ENCODE results near the gene PDE11A. TPM values are rescaled to one million over a fixed set of nuclear protein-coding genes. Genes with fewer than 3 reads are reported as not detected.

The PDE11A gene
- total RNA-seq, 1 donor from 2014 or later: not detected

DNA sequence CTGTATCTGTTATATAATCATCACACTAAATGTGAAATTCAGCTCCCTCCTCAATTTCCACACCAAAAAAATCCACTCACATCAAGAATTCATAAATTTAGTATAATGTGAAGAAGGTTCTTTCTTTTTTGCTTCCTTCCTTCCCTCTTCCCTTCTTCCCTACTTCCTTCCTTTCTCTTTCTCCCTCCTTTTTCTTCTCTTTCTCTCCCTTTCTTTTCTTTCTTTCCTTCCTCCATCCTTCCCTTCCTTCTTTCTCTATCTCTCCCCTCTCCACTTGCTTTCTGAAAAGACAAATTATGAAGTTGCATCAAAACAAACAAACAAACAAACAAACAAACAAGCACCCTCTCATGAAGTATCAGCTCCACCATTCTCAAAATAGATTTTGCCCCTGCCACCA, 290.0 kb downstream of the PDE11A start:
- intact Hi-C loops (cut with micrococcal nuclease): no loop called here
- Mint-ChIP-seq H3K27ac (peak overlapping the region; percentile 26), H3K4me3 (no peak overlapping the region), H3K9me3 (peaks cover 9% of the 10 kb centered on the region), H3K36me3 (ENCODE audit: low read depth) (no peaks in the 10 kb centered on the region), H3K4me1 (peaks cover 22% of the 10 kb centered on the region), H3K27me3 (peaks cover 2% of the 10 kb centered on the region)
- no peak for DNase-seq

DNA sequence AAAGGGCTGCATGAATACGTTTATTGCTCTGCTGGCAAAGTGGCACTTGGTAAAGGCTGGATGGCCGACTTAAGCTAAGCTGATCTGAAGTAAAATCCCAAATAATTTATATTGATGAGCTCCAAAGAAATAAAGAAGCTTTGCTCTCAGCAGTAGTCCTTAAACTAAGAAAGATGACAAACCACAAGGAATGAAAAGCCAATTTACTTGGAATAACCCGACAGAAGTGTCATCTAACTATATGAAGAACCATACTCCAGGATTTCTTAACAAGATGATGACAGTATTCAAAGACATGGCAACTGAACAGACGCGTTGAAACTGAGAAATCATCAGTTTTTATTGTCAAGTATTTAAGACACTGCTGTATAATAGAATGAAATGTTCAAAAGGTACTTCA, 294.1 kb downstream of the PDE11A start:
- H3K27me3 Mint-ChIP-seq: peaks cover 15% of the 10 kb centered on the region
- no peak overlapping the region for H3K4me3 Mint-ChIP-seq
- H3K36me3 Mint-ChIP-seq (ENCODE audit: low read depth): no peaks in the 10 kb centered on the region
- peaks cover 9% of the 10 kb centered on the region for H3K9me3 Mint-ChIP-seq
- intact Hi-C loops (cut with micrococcal nuclease): no loop called here
- no peak for DNase-seq
- peaks cover 7% of the 10 kb centered on the region for H3K4me1 Mint-ChIP-seq
- no peak overlapping the region for H3K27ac Mint-ChIP-seq

DNA sequence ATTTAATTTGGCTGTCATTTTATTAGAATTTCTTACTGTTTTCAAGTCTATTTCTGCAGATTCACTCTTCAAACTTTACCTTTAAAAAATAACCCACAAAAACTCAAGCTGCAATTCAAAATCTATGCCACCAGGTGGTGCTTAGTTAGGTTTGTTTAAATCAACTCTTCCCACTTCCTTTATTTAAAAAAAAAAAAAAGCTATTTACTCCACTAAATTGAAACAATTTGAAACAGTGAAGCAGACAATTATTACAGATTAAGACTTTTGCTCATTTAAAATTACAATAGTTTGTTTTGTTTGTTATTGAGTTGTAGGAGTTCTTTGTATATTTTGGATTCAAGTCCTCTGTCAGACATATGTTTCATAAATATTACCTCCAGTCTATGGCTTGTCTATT, 300.0 kb downstream of the PDE11A start:
- no peaks in the 10 kb centered on the region for H3K9me3 Mint-ChIP-seq
- H3K4me3 Mint-ChIP-seq: no peak overlapping the region
- H3K4me1 Mint-ChIP-seq: no peaks in the 10 kb centered on the region
- no peak overlapping the region for H3K27ac Mint-ChIP-seq
- peak; percentile 63 for DNase-seq
- H3K36me3 Mint-ChIP-seq (ENCODE audit: low read depth): no peaks in the 10 kb centered on the region
- intact Hi-C loops (cut with micrococcal nuclease): no loop called here
- peaks cover 19% of the 10 kb centered on the region for H3K27me3 Mint-ChIP-seq

DNA sequence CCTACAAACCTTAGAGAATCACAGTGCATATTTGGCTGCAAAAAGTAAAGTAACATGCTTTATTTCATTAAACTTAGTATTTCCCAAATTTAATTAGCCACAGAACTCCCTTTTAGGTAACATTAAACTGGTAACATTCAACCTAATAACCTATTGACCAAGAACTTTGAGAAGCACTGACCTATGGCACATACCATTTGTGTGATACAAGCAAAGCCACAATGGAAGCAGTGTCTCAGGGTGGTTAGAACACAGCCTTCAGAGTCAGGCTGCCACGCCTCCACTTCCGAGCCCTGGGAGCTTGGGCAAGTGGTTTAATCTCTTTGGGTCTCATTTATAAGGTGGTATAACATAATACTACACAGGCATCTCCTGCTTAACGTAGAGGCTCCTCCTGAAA, 301.4 kb downstream of the PDE11A start:
- H3K36me3 Mint-ChIP-seq (ENCODE audit: low read depth): no peaks in the 10 kb centered on the region
- intact Hi-C loops (cut with micrococcal nuclease): no loop called here
- no peaks in the 10 kb centered on the region for H3K4me1 Mint-ChIP-seq
- peak; percentile 32 for DNase-seq
- peaks cover 16% of the 10 kb centered on the region for H3K27me3 Mint-ChIP-seq
- H3K9me3 Mint-ChIP-seq: no peaks in the 10 kb centered on the region
- no peak overlapping the region for H3K4me3 Mint-ChIP-seq
- no peak overlapping the region for H3K27ac Mint-ChIP-seq

DNA sequence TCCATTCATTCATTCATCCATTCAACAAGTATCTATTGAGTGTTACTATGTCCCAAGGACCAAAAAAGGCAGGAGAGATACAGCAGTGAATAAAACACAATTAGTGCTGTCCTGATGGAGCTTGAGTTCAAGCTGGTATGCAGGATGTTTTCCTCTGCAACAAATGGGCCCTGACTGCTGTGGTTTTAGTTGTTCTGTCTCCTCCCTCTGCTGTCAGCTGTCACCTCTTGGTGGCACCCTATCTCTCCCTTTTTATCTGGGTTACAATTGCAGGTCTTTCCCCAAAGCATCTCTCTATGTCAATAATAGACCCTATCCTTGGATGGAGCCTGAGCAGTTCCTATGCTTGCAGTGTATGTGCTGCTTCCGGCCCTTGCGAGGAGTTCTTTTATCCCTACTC, 304.8 kb downstream of the PDE11A start:
- Mint-ChIP-seq H3K4me3 (no peak overlapping the region), H3K4me1 (no peaks in the 10 kb centered on the region), H3K27me3 (peaks cover 12% of the 10 kb centered on the region), H3K9me3 (no peaks in the 10 kb centered on the region), H3K27ac (no peak overlapping the region), H3K36me3 (ENCODE audit: low read depth) (no peaks in the 10 kb centered on the region)
- intact Hi-C loops (cut with micrococcal nuclease): loop anchor here (10.0 kb wide), 1 partner anchor 603 kb away; no protein-coding TSS in a partner anchor
- DNase-seq: peak; percentile 59

DNA sequence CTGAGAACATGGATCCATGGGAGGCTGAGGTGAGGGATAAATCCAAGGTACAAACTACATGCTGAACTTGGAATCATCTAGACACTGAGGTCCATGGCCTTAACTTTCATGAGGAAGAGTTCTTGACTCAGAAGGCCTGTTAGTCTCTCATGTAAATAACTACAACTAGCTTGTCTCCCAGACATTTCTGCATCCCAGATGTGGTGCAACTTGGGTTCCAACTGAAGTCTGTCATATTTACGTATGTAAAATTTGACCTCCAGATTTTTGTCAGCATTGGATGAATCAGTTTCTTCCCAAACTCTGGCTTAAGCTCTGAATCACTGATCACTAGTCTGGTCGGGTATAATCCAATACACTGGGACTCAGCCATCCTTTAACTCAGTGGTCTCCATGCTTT, 306.9 kb downstream of the PDE11A start:
- Mint-ChIP-seq H3K27me3 (peaks cover 17% of the 10 kb centered on the region), H3K27ac (no peak overlapping the region), H3K36me3 (ENCODE audit: low read depth) (no peaks in the 10 kb centered on the region), H3K9me3 (no peaks in the 10 kb centered on the region), H3K4me1 (no peaks in the 10 kb centered on the region), H3K4me3 (no peak overlapping the region)
- intact Hi-C loops (cut with micrococcal nuclease): loop anchor here (10.0 kb wide), 1 partner anchor 601 kb away; no protein-coding TSS in a partner anchor
- DNase-seq: no peak

DNA sequence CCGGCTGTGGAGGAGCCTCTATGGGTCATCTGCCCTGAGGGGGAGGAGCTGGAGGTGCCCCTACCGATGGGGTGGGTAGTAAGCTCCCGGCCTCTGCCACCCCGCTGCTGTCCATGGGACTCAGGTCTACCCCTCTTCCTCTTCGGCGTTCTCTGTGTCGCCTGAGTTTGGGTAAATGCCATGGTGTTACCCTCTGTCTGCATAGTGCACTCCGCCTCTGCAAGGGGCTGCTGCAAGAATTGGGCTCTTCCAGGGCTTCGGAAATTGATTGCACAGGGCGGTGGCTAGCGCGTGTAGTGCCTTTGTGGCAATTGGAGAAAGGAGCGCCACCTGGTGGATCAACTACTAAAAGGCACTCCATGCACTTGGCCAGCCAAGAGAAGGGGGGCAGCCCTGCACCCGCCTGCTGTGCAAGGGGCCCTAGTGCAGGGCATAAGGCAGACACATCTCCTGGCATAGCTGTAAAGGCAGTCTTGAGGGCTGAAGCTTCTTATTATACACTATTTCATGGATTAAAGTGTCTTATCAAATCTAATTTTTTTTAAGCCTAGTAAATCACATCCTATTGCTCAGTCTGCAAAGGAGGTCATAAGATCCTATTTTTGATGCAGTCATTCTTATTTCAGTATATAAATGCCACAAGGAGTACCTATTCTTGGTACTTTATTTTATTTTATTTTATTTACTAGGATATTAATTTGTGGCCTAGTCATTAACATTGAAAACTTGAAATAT, 308.9 kb downstream of the PDE11A start:
- peak; percentile 92 for DNase-seq
- Mint-ChIP-seq H3K27ac (no peak overlapping the region), H3K36me3 (ENCODE audit: low read depth) (no peaks in the 10 kb centered on the region), H3K27me3 (peaks cover 25% of the 10 kb centered on the region), H3K4me1 (no peaks in the 10 kb centered on the region), H3K9me3 (no peaks in the 10 kb centered on the region), H3K4me3 (no peak overlapping the region)
- intact Hi-C loops (cut with micrococcal nuclease): loop anchor here (2.0 to 10.0 kb wide), 2 partner anchors 429 to 599 kb away; no protein-coding TSS in a partner anchor

DNA sequence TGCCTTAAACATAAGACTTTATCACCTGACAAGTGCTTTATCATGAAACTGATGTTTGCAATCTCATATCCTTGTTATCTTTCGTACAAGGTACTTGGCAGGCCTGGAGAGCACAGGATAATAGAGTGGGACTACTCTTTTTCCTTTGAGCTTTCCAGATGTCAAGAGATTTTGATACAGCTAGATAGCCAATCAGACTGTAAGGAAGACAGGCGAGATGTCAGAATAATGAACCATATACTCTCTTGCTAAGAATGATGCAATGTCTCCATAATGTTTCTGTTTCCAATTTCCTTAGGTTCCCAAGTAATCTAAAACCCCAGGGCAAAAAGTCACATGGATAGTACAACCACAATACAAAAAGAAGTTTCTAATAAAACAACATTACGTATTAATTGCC, 313.1 kb downstream of the PDE11A start:
- no peak for DNase-seq
- no peak overlapping the region for H3K4me3 Mint-ChIP-seq
- H3K27ac Mint-ChIP-seq: no peak overlapping the region
- intact Hi-C loops (cut with micrococcal nuclease): no loop called here
- H3K36me3 Mint-ChIP-seq (ENCODE audit: low read depth): no peaks in the 10 kb centered on the region
- H3K4me1 Mint-ChIP-seq: no peaks in the 10 kb centered on the region
- peaks cover 36% of the 10 kb centered on the region for H3K27me3 Mint-ChIP-seq
- H3K9me3 Mint-ChIP-seq: no peaks in the 10 kb centered on the region

DNA sequence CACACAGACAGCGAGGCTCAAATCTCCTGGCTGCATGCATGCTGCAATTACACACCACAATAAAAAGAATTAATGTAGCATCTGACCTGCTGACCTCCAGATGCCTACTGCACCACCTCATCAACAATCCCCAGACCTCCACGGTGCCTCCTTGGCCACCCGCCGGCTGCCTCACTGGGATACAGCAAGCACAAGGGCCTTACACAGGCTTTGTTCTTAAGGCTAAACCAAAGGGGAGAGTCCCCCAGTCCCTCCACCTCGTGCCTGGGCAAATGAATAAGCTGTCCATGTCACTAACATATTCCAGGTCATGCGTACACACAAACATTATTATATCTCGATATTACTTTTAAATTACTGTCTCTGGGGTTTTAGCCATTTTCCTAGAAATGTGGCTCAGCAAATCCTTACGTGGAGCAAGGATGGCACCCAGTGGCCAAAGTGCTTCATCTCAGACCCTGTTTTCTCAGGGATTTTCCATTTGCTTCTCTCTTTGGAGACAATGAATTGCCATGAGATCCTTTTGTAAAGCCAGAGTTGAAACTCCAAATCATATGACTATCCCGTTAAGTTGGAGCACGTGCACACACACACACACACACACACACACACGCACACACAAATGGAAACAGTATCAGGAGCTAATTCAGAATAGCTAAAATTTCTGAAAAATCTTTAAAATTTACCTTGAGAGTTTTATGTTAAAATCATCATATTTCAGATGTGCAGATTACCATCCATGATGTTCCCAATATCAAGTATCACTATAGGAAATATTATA, 313.8 kb downstream of the PDE11A start:
- Mint-ChIP-seq H3K27ac (no peak overlapping the region), H3K4me3 (no peak overlapping the region), H3K4me1 (no peaks in the 10 kb centered on the region), H3K27me3 (peaks cover 36% of the 10 kb centered on the region), H3K9me3 (no peaks in the 10 kb centered on the region), H3K36me3 (ENCODE audit: low read depth) (no peaks in the 10 kb centered on the region)
- no peak for DNase-seq
- intact Hi-C loops (cut with micrococcal nuclease): no loop called here

DNA sequence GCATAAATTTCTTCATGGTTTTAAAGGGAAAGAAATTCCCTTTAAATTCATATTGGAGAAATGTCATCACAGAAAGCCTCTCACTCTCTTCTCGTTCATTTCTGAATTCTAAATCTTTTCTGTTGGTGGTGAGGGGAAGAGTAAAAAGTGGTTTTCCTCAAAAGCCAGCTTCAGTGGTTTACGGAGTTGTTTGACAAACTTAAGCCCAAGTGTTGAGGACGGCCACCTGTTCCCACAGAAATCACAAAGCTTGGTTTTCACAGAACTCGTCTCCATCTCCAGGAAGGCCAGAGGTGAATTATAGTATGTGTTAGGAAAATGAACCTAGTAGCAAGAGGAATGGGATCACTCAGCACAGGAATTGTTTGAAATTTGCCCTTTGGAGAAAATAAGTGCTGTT, 316.2 kb downstream of the PDE11A start:
- H3K36me3 Mint-ChIP-seq (ENCODE audit: low read depth): no peaks in the 10 kb centered on the region
- DNase-seq: no peak
- H3K27ac Mint-ChIP-seq: no peak overlapping the region
- H3K9me3 Mint-ChIP-seq: no peaks in the 10 kb centered on the region
- H3K4me3 Mint-ChIP-seq: no peak overlapping the region
- intact Hi-C loops (cut with micrococcal nuclease): no loop called here
- H3K27me3 Mint-ChIP-seq: peaks cover 36% of the 10 kb centered on the region
- H3K4me1 Mint-ChIP-seq: no peaks in the 10 kb centered on the region

DNA sequence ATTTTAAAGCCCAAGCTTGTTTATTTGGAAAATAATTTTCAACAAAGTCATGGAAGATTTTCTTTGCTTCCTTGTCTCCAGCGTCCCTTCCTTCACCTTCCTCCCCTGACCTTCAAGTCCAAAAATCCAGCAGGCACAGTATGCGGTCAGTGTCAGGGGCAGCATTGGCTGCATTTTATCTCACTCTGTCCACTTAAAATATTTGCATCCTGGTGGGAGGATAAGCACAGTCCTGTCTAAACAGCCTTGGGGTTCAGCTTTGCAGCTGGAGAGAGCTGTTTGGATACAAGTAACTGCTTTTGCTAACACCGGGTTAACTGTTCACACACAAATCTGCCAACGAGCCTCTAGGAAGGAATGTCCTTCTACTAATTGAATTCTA, 318.1 kb downstream of the PDE11A start:
- Mint-ChIP-seq H3K9me3 (no peaks in the 10 kb centered on the region), H3K27me3 (peaks cover 35% of the 10 kb centered on the region), H3K4me1 (no peaks in the 10 kb centered on the region)

DNA sequence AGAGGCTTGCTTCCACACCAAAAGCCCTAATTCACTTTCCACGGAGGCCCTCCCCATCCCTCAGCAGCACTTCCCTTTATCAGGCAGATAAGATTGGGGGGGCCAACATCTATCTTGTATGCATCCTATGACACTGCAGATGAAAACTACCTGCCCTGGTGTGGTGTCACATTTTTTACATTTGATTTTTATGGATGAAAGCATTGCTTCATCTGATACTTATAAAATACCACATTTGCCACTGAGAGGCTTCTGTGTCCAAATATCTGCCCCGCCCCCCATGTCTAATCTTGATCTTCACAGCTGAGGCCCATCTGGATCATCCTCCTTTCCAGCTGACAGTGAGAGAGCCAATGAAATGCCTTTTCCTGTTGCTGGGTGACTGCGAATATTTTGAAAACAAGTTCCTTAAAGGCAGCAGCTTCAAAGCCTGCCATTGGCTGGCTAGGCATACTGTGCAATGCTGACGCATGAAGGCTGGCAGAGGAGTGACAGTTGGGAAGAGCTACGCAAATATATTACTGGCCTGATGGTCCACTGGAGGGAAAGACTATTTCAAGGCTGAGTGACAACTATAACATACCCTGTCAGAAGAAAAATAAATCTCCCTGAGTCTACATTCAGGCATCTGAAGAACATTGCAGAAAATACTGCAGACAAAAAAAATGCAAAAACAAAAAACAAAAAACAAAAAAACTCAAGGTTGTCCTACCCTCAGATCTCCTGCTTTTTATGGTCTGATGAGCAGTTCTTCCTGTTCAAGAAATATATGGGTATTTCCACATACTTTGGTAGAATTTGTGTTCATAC, 318.7 kb downstream of the PDE11A start:
- DNase-seq: peak; percentile 66
- intact Hi-C loops (cut with micrococcal nuclease): no loop called here
- H3K9me3 Mint-ChIP-seq: no peaks in the 10 kb centered on the region
- H3K4me3 Mint-ChIP-seq: no peak overlapping the region
- no peaks in the 10 kb centered on the region for H3K4me1 Mint-ChIP-seq
- no peaks in the 10 kb centered on the region for H3K36me3 Mint-ChIP-seq (ENCODE audit: low read depth)
- peaks cover 33% of the 10 kb centered on the region for H3K27me3 Mint-ChIP-seq
- H3K27ac Mint-ChIP-seq: no peak overlapping the region

More for the DNA sequence above, 318.1 kb downstream of the PDE11A start:
- Mint-ChIP-seq H3K4me3 (no peak overlapping the region), H3K36me3 (ENCODE audit: low read depth) (no peaks in the 10 kb centered on the region), H3K27ac (no peak overlapping the region)
- intact Hi-C loops (cut with micrococcal nuclease): no loop called here
- no peak for DNase-seq

DNA sequence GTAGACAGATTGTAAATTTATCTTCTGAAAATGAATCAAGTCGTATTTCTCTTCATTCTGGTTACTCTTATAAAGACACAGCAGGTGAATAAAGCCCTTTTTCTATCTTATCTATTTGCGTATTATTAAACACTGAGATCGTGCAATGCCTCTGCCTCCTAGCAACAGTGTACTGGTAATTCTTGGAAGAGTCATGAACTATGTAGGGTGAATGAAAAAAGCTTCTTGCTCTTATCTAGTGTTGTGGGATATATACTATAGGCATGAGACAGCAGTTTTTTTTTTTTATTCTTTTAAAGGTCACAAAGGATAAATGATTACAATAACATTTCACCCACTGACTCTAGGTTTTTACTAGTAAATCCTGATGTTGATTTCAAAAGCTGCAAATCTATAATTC, 324.2 kb downstream of the PDE11A start:
- H3K27ac Mint-ChIP-seq: no peak overlapping the region
- intact Hi-C loops (cut with micrococcal nuclease): no loop called here
- no peaks in the 10 kb centered on the region for H3K9me3 Mint-ChIP-seq
- H3K27me3 Mint-ChIP-seq: peaks cover 31% of the 10 kb centered on the region
- no peak overlapping the region for H3K4me3 Mint-ChIP-seq
- no peaks in the 10 kb centered on the region for H3K36me3 Mint-ChIP-seq (ENCODE audit: low read depth)
- no peak for DNase-seq
- H3K4me1 Mint-ChIP-seq: no peaks in the 10 kb centered on the region

DNA sequence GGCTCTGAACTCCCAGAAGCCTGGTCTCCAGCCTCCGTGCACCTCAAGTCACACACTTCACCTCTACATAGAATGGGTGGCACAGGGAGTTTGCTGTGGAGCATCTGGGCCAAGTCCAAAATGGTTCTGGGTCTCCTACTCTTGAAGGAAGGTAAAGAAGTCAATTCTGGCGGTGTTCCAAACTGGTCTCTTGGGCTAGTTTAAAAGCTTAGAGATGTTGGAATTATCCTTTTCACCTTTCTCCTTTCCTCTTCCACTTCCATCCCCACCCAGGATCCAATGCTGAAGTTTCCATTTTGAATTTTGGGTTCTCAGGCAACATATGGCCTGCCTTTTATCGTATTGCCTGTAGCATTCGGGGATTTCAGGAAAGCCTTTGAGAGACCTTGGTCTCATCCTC, 325.2 kb downstream of the PDE11A start:
- Mint-ChIP-seq H3K9me3 (no peaks in the 10 kb centered on the region), H3K27ac (no peak overlapping the region), H3K27me3 (peaks cover 29% of the 10 kb centered on the region)

More for the DNA sequence above, 325.2 kb downstream of the PDE11A start:
- intact Hi-C loops (cut with micrococcal nuclease): no loop called here
- Mint-ChIP-seq H3K36me3 (ENCODE audit: low read depth) (no peaks in the 10 kb centered on the region), H3K4me3 (no peak overlapping the region), H3K4me1 (no peaks in the 10 kb centered on the region)
- DNase-seq: no peak

All from activated CD4-positive, alpha-beta T cell treated with anti-CD3 and anti-CD28 coated beads, Interleukin-2, amount 10 ng/mL, durations not matched to agents 24 days and 14 days (primary cell).